ENCODE results near the gene RPIA.
A peak's percentile ranks its signal among the peaks of the same experiment; 100 is the strongest.

RPIA gene

DNA sequence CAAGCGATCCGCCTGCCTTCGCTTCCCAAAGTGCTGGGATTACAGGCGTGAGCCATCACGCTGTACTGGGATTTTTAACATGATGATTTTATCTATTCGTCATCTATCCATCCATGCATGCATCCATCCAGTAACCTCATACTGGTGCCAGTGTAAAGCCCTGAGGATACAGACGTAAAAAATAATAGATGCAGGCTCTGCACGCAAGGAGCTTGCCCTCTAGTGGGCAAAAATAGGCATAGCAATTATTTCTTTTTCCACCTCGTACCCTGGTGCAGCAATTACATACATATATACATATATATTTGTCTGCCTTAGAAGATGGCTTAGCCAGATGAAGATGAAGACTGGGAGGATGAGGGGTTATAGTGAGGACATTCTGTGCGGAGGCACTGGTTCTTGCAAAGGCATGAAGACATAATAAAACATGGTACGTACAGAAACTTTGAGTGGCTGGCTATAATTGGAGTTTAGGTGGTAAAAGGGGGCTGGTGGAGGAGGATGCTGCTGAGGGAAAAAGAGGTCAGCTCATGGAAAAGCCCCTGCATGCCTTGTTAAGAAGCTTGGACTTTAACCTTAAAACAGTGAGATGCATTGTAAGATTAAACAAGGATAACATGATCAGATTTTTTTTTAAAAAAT lies 19.6 kb upstream of the RPIA start:
- H3K9me3 Mint-ChIP-seq = no peaks in the 10 kb centered on the region
- ATAC-seq (peak; percentile 64), DNase-seq (ENCODE audit: low spot score in 2 of 2) (no peak)
- H3K4me3 Mint-ChIP-seq = no peak overlapping the region
- H3K27ac Mint-ChIP-seq = peak overlapping the region; percentile 38
- H3K4me1 Mint-ChIP-seq = peaks cover 5% of the 10 kb centered on the region
- H3K36me3 Mint-ChIP-seq = no peaks in the 10 kb centered on the region

DNA sequence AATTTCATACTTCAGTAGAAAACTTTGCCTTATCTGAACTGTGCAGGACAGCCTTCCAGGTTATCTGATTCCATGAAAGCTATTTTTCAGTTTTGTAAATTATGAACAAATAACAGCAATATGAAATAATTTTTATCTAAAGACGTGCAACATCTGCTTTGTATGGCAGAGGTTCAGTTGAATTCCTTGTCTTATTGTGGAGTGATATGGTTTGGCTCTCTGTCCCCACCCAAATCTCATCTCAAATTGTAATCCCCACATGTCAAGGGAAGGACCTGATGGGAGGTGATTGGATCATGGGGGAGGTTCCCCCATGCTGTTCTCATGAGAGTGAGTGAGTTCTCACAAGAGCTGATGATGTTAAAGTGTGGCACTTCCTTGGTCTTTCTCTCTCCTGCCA lies 18.1 kb upstream of the RPIA start:
- H3K27ac Mint-ChIP-seq = no peak overlapping the region
- no peak overlapping the region for H3K4me3 Mint-ChIP-seq
- DNase-seq (ENCODE audit: low spot score in 2 of 2) (no peak), ATAC-seq (no peak)
- no peaks in the 10 kb centered on the region for H3K4me1 Mint-ChIP-seq
- H3K36me3 Mint-ChIP-seq = no peaks in the 10 kb centered on the region
- no peaks in the 10 kb centered on the region for H3K9me3 Mint-ChIP-seq

DNA sequence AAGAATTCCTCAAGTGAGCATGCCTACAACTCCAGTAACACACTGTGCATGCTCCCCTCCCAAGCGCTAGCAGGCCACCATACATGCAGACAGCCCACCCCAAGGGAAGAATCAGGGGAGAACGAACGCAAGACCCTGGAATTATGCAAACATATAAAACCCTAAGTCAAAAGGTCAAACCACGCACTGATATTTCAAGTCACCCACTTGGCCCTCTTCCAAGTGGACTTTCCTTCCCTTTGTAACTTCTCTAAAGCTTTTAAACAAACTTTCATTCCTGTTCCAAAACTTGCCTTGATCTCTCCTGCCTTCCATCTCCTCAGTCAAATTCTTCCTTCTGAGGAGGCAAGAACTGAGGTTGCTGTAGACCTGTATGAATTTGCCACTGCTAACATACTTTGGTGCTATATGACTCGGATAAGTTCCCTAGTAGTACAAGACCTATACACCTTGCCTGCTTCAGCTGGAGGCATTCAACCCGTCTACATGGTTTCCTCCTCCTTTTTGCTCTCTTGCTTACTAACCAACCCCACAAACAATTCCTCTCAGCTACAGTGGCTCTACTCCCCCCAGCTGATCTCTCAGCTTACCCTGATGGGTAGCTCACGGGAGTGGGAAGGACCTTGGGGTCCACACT lies 11.1 kb upstream of the RPIA start:
- H3K4me3 Mint-ChIP-seq = no peak overlapping the region
- no peaks in the 10 kb centered on the region for H3K4me1 Mint-ChIP-seq
- no peak for DNase-seq (ENCODE audit: low spot score in 2 of 2)
- no peaks in the 10 kb centered on the region for H3K36me3 Mint-ChIP-seq
- H3K27ac Mint-ChIP-seq = no peak overlapping the region
- peaks cover 5% of the 10 kb centered on the region for H3K9me3 Mint-ChIP-seq
- no peak for ATAC-seq

DNA sequence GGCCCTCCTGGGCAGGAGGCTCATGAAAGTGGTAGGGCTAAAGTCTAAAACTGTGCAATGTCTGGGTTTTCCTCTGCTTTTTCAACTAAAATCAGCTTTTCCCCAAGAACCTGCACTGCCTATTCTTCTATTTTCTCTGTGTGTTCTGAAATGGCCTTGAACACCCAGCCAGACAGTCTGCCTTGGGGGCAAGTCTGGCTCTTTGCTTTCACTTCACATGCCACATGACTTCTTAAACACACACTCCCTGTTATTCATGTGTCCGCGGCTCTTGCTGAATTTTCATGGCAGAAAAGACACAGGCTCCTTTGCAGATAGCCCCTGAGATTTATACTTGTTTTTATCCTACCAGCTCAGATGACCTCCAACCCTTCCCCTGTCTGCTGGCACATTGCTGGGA lies 10.6 kb upstream of the RPIA start:
- ATAC-seq = no peak

DNA sequence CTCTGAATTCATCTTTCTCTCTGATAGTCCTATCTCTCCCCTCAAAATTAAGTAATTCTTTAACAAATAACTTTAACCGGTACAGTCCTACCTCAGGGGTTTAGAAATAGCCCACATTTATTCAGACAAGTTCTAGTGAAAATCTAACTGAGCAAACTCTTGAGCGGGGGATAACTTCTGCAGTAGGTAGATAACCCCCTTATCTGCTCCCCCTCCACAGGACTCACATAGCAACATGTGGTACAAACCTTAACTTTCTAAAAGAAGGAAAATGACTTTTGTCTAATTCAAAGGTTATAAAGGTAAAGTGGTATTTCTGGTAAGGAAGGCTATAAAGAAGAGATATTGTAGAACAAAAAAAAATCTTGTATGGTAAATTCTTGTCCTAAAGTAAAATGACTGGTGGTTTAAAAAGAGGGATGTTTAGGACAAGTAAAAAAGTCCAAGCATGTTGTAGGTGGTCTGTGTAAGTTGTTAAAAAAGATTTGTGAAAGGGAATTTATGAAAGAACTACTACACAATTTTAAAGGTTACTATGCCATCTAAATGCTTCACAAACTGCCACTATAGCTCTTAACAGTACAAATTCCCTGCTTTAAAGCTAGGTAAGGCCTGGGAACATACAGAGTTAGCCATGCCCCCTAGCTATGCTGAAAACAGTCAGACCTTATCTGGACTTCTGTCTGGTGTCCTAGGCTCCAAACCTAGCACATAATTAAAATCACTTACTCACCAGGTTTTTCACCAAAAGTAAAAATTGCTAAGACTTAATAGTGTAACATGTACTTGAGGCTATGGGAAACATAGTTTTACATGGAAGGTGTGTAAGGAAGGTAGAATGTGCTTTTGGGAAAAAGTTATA lies 8.1 kb upstream of the RPIA start:
- H3K4me3 Mint-ChIP-seq = no peak overlapping the region
- H3K36me3 Mint-ChIP-seq = no peaks in the 10 kb centered on the region
- H3K9me3 Mint-ChIP-seq = peaks cover 5% of the 10 kb centered on the region
- H3K4me1 Mint-ChIP-seq = no peaks in the 10 kb centered on the region
- H3K27ac Mint-ChIP-seq = no peak overlapping the region
- DNase-seq (ENCODE audit: low spot score in 2 of 2) (no peak), ATAC-seq (no peak)

More for the DNA sequence above, 10.6 kb upstream of the RPIA start:
- no peaks in the 10 kb centered on the region for H3K36me3 Mint-ChIP-seq
- no peak for DNase-seq (ENCODE audit: low spot score in 2 of 2)
- no peak overlapping the region for H3K27ac Mint-ChIP-seq
- H3K4me1 Mint-ChIP-seq = no peaks in the 10 kb centered on the region
- H3K9me3 Mint-ChIP-seq = peaks cover 5% of the 10 kb centered on the region
- H3K4me3 Mint-ChIP-seq = no peak overlapping the region

DNA sequence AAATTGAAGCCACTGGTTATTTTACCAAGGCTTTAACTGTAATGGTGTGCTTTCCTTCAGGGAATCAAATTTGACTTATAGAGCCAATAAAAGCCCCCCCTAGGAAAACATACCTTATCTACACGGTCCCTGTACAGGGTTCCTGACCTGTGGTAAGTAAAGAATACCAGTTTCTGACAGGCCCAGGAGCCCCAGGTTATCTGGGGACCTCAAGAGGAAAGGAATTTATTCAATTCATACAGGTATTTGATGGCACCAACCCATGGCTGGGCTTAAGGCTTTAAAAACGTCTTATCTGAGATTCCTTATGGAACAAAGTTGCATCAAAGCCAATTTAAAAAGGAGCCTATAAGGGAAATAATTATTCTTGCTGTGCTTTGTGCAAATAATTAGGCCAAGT lies 7.0 kb upstream of the RPIA start:
- no peaks in the 10 kb centered on the region for H3K36me3 Mint-ChIP-seq
- no peak overlapping the region for H3K4me3 Mint-ChIP-seq
- no peak for DNase-seq (ENCODE audit: low spot score in 2 of 2)
- no peak for ATAC-seq
- H3K4me1 Mint-ChIP-seq = peaks cover 2% of the 10 kb centered on the region
- H3K9me3 Mint-ChIP-seq = peaks cover 5% of the 10 kb centered on the region
- no peak overlapping the region for H3K27ac Mint-ChIP-seq

DNA sequence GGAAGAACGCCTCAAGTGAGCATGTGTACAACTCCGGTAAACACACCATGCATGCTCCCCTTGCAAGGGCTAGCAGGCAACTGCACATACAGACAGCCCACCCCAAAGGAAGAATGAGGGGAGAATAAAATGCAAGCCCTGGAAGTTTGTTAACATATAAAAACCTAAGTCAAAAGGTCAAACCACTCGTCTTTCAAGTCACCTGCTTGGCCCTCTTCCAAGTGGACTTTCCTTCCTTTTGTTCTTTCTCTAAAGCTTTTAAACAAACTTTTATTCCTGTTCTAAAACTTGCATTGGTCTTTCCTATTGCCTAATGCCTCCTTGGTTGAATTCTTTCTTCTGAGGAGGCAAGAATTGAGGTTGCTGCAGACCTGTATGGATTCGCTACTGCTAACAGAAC lies 5.2 kb upstream of the RPIA start:
- Mint-ChIP-seq H3K9me3 (peaks cover 5% of the 10 kb centered on the region), H3K36me3 (peaks cover 2% of the 10 kb centered on the region), H3K4me3 (no peak overlapping the region), H3K4me1 (peaks cover 14% of the 10 kb centered on the region), H3K27ac (no peak overlapping the region)
- ATAC-seq = no peak
- no peak for DNase-seq (ENCODE audit: low spot score in 2 of 2)

DNA sequence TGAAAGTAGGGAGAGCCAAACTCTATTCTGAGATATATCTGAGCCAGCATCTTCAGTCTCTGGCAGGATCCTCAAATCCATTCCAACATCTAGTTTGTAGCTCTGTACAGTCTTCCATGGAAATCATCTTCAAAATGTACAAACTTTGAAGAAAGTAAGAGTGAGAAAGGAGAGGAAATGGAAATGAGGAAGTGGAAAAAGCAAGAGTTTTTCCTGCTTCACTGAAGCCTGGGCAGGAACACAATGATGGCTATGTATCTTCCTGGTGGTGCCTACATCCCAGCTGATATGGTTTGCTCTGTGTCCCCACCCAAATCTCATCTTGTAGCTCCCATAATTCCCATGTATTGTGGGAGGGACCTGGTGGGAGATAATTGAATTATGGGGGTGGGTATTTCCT lies 4.1 kb upstream of the RPIA start:
- H3K4me3 Mint-ChIP-seq = no peak overlapping the region
- no peak for ATAC-seq
- H3K9me3 Mint-ChIP-seq = peaks cover 5% of the 10 kb centered on the region

DNA sequence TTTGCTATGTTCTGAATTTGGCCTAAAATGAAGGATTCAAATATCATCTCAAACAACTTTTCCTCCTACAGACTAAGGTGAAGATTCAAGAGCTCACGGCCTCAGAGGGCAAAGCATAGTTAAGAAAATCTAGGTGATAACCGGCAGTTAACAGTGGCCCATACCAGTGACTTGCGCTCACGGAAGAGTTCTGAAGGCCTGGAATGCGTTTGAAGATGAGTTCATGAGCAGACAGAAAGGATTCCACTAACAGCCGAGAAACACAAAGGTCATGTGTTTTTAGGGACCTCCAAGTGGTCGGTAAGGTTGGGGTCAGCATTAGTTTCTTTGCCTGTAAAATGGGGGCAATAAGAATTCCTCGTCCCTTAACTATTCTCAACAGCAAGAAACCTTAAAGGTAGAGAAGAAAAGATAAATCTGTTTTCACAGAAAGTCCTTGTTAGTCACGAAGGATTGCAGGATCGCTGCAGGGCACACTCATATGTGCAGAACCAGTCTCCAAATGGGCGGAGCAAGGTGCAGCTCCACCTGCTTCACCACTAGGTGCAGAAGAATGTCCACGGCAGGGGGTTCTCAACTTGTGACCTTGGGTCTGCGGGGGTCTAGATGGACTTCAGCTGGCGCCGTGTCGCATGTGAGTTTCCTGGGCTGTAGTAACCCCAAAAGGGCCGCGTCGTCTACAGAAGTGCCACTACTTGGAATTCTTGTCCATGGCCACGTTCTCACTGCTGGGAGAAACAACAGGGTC lies 708 bp upstream of the RPIA start:
- peaks cover 6% of the 10 kb centered on the region for H3K36me3 Mint-ChIP-seq
- no peak for DNase-seq (ENCODE audit: low spot score in 2 of 2)
- ATAC-seq = peak; percentile 53
- H3K27ac Mint-ChIP-seq = peak overlapping the region; percentile 89
- H3K4me1 Mint-ChIP-seq = peaks cover 48% of the 10 kb centered on the region
- H3K9me3 Mint-ChIP-seq = no peaks in the 10 kb centered on the region
- H3K4me3 Mint-ChIP-seq = peak overlapping the region; percentile 97

More for the DNA sequence above, 4.1 kb upstream of the RPIA start:
- peaks cover 19% of the 10 kb centered on the region for H3K4me1 Mint-ChIP-seq
- H3K27ac Mint-ChIP-seq = no peak overlapping the region
- no peak for DNase-seq (ENCODE audit: low spot score in 2 of 2)
- H3K36me3 Mint-ChIP-seq = peaks cover 6% of the 10 kb centered on the region

DNA sequence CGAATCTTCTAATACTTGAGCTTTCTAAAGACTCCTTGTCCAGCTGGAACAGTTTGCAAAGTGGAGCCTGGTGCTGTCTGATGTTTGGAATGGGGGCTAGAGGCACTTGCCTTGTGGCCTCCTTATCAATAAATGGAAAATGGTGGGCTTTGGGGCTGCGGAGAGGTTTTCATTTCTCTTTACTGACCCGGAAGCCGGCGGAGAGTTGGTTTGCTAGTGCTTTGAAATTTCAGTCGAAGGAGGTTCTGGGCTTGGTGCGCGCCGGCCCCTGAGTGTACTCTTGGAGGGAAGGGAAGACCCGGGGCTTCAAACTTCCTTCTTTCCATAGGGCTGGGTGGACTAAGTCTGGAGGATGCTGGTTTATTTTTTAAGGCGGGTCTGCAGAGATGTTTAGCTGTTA lies 714 bp downstream of the RPIA start:
- Mint-ChIP-seq H3K36me3 (peaks cover 6% of the 10 kb centered on the region), H3K4me1 (peaks cover 54% of the 10 kb centered on the region), H3K27ac (peak overlapping the region; percentile 89), H3K9me3 (no peaks in the 10 kb centered on the region), H3K4me3 (peak overlapping the region; percentile 97)
- ATAC-seq (no peak), DNase-seq (ENCODE audit: low spot score in 2 of 2) (peak in 1 of 2 donors; percentile 15)

DNA sequence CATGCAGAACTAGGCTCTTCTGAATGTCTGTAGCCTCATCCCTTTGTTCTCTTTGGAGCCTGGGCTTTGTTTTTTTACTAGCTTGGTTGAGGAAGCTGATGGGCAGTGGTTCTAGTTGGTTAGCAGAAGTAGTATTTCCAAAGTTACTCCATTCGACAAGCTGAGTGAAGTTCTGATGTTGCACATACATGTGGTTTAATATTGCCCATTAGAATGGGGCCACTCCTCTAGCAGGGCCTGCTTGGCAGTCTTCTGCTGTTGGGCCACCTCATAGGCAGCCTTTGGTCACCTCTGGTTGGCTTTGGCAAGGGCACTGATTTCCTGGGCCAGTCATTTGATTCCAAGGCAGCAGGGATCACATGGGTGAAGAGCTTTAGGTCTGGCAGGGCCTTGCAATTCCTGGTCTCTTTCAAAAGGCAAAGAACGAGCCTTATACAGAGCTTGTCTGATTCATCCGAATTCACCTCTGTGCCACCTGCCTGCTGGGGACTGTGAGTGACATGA lies 2.5 kb downstream of the RPIA start:
- no peak overlapping the region for H3K4me3 Mint-ChIP-seq
- ATAC-seq = no peak
- peaks cover 8% of the 10 kb centered on the region for H3K36me3 Mint-ChIP-seq
- peaks cover 64% of the 10 kb centered on the region for H3K4me1 Mint-ChIP-seq
- no peak overlapping the region for H3K27ac Mint-ChIP-seq
- no peaks in the 10 kb centered on the region for H3K9me3 Mint-ChIP-seq
- DNase-seq (ENCODE audit: low spot score in 2 of 2) = no peak

DNA sequence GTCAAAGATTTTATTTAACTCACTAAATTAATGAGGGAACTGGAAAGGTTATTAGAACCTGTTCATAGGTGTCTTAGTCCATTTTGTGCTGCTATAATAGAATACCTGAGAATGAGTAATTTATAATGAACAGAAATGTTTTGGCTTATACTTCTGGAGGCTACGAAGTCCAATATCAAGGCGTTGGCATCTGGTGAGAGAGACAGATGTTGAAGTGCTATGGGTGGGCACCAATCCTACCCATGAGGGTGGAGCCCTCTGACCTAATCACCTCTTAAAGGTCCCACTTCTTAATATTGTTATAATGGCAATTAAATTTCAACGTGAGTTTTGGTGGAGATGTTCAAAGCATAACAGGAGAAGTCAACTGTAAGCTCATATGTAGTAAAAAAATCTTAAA lies 5.1 kb downstream of the RPIA start:
- H3K4me1 Mint-ChIP-seq = peaks cover 49% of the 10 kb centered on the region

DNA sequence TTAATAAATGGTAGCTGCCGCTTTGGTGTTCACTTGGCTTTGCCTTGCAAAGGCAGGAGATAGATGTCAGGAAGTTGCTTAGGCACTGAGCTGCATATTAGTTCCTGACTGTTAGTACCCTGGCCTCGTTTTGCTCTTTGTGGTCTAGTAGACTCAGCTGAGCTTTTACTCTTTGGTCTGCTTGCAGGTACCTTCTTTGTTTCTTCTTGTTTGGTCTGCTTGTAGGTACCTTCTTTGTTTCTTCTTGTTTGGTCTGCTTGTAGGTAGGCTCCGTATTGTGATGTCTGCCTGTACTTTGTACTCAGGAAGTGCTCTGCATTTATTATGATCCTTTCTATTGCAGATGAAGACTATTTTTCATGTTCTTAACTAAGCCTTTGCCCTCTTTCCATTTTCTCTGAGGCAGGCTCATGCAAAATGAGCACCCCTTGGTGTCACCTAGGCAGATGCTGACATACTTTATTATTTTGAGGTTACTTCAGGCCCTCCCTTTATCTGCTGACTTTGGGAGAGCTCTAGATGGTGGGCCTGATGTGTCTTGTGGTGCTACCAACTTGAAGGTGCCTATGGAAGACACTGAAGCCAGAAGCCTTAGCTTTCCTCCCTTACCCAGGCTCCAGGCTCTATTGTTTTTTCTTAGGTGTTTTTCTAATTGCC lies 6.0 kb downstream of the RPIA start:
- no peaks in the 10 kb centered on the region for H3K9me3 Mint-ChIP-seq
- no peak overlapping the region for H3K4me3 Mint-ChIP-seq
- DNase-seq (ENCODE audit: low spot score in 2 of 2) (no peak), ATAC-seq (peak; percentile 34)
- H3K36me3 Mint-ChIP-seq = peaks cover 28% of the 10 kb centered on the region
- H3K27ac Mint-ChIP-seq = peak overlapping the region; percentile 65
- H3K4me1 Mint-ChIP-seq = peaks cover 44% of the 10 kb centered on the region

More for the DNA sequence above, 5.1 kb downstream of the RPIA start:
- no peaks in the 10 kb centered on the region for H3K9me3 Mint-ChIP-seq
- DNase-seq (ENCODE audit: low spot score in 2 of 2) = no peak
- no peak for ATAC-seq
- no peak overlapping the region for H3K27ac Mint-ChIP-seq
- peaks cover 26% of the 10 kb centered on the region for H3K36me3 Mint-ChIP-seq
- H3K4me3 Mint-ChIP-seq = no peak overlapping the region

DNA sequence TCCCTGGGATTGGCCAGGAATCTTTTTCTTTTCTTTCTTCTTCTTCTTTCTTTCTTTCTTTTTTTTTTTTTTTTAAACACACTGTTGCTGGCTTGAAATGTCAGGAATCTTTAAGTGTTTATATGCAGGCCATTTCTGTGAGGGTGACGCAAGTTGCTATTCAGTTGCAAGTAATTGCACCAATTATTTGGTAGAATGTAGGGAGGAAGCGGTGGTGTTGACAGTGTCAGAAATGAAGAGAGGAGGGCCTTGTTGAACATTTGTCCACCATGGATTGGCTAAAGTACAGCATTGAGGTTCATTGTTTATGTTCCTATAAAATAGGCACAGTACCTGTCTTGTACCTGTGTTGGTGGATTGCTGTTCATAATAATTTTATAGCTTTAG lies 6.5 kb downstream of the RPIA start:
- H3K4me1 Mint-ChIP-seq = peaks cover 38% of the 10 kb centered on the region
- no peak overlapping the region for H3K4me3 Mint-ChIP-seq
- no peaks in the 10 kb centered on the region for H3K9me3 Mint-ChIP-seq
- H3K27ac Mint-ChIP-seq = peak overlapping the region; percentile 65
- peaks cover 28% of the 10 kb centered on the region for H3K36me3 Mint-ChIP-seq
- ATAC-seq (no peak), DNase-seq (ENCODE audit: low spot score in 2 of 2) (no peak)

Data from stimulated activated effector memory CD8-positive, alpha-beta T cell treated with anti-CD3 and anti-CD28 coated beads, Interleukin-12 subunit alpha, Interleukin-12 subunit beta, amount 100 ng/mL, for 72 hours (primary cell).